Astrocyte (in vitro differentiated cells and primary cell): ENCODE data around the gene COQ8A.

Experiments
- CTCF ChIP-seq: IDR thresholded peaks from 2 replicates; pipeline ENCODE4 v1.5.1; 2011; ENCODE audit warnings: low read depth, mild to moderate bottlenecking, inconsistent platforms, low read length, moderate library complexity; ENCODE audit not compliant: insufficient read depth
- EZH2 ChIP-seq: IDR thresholded peaks from 2 replicates; pipeline ENCODE4 v1.6.1; 2012; ENCODE audit warnings: mild to moderate bottlenecking, low read length, inconsistent platforms; ENCODE audit not compliant: insufficient read depth

- TF ChIP-seq CTCF = no peak
- TF ChIP-seq EZH2 = no peak
These were observed 48.7 kb upstream of the COQ8A start for GRCh38 chr1:226891346-226891745.
